Stimulated activated naive CD4-positive, alpha-beta T cell (primary cell): ENCODE results near the gene ST6GALNAC6.

Experiments
- DNase-seq, 6 experiments: peaks; one replicate each; lab custom pipeline; 2025; lab: John Stamatoyannopoulos, UW

The ST6GALNAC6 gene

DNA sequence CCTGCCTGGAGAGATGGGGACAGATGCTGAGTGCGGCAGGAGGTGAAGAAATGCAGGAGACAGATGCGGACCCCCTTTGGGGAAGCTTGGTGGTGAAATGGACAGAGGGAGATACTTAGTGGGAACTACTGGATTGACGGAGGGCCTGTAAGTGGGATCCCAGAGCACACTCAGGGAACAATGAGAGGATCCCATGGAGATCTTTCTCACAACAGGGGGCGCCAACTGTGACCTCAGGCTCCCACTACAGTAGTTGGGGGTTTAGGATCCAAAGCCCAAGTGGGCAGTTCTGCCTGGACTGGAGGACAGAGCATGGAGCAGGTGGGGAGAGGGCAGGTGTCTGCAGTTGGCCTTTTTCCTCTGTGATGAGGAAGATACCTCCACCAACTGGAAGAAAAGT lies 34.8 kb upstream of the ST6GALNAC6 start:
- no peak for DNase-seq

DNA sequence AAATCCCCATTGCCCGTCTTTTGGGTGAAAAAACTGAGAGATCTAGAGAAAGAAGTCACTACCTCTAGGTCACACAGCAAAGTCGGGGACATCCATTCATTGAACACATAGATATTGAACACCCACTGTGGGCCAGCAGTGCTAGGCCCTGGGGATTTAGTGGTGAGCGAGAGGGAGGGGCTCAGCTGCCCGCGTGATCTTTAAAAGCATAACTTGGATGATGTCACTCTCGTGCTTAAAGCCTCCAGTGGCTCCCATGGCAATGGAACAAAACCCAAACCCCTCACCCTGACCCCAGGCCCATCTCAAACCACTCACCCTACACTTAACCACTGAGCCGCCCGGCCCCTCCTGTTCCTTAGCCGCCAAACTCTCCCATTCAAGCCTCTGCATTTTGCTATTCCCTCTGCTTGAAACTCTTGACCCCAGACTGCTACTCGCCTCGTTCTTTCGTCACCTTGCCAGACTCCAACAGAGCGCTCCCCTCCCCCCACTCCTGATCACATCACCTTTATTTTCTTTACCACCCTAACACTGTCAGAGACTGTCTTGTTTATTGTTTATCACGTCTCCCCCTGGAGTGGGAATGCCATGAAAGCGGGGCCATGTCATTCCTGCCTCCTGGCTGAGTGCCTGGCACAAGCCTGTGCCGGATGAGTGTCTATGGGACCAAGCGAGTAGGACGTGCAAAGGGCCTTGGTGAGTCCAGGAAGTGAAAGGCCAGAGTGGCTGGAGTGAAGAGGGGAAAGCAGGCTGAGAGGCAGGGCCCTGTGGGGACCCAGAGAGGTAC lies 31.9 kb upstream of the ST6GALNAC6 start:
- DNase-seq, result no peak

DNA sequence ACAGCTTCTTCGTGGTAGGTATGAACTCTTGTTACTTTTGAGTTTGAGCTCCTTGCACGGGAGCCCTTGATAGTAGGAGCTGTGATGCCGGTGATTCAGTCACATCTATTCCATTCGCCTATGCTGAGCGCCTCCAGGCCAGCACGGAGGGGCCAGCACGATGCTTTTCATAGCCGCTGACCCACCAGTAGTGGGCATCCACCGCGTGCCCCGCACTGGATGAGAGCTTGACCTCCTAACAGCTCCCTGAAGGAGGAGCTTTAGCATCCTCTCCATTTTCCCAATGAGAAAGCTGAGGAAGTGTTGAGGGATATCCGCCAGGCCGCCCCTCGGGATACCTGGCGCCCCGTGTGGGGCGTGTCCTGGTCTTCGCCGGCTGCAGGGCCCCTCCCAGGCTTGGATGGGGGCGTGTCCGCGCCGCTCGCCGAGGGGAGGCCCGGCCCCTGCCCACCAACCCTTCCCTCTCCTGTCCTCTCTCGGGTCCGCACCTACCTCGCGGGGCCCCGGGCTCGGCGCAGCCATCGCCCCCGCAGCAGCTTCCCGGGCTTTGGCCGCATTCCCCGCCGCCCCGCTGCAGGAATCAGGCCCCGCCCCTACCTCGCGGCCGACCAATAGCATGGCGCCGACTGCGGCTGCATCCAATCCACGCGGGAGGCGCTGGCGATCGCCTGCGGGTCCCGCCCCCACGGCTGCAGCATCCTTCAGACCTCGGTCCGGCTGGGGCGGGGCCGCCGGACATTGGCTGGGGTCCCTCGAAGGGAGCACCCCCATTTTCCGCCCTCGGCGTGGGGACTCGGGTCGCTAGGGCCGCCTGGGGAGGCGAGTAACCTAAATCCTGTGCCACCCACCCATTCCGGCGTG lies 31.1 kb upstream of the ST6GALNAC6 start, which contains the start of gene PIP5KL1:
Gene PIP5KL1, minus strand, starts transcription at position 547 of the 861 bp plus-strand sequence. Its CDS starts 25 bp downstream, at position 522.
- peak; percentile 47 to 77 (median 70) for DNase-seq

- DNase-seq, result no peak
These were observed 30.2 kb upstream of the ST6GALNAC6 start for GRCh38 chr9:127929625-127929979.

GRCh38 chr9:127928676-127929624 lies 29.5 kb upstream of the ST6GALNAC6 start:
- DNase-seq, result no peak

DNA sequence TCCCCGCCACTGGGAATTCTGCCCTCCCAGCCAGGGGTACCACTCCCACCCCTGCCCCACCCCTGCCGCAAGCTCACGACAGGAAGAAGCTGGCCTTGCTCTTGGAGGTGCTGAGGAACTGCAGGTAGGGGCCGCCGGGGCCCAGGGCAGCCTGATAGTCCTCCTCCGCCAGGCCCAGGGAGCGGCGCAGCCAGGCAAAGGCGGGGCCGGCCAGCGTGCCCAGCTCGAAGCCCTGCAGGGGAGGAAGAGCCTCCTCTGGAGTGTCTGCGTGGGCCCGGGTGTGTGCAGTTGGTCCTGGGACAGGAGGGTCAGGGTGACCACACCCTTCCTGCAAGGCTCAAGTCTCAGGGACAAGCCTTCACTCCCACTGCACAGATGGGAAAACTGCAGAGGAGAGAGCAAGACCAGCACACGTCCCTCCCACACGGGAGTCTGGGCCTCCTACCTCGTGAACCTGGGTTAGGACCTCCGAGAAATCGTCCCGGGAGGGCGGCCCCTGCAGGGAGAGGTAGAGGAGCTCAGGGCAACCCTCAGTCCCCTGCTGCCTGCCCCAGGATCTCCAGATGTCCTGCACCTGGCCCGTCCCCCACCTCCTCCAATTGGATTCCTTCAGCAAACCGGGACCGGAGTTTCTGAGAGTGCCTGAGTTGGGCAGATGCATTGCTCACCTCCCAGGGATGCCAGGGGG lies 28.7 kb upstream of the ST6GALNAC6 start:
- DNase-seq, result no peak

DNA sequence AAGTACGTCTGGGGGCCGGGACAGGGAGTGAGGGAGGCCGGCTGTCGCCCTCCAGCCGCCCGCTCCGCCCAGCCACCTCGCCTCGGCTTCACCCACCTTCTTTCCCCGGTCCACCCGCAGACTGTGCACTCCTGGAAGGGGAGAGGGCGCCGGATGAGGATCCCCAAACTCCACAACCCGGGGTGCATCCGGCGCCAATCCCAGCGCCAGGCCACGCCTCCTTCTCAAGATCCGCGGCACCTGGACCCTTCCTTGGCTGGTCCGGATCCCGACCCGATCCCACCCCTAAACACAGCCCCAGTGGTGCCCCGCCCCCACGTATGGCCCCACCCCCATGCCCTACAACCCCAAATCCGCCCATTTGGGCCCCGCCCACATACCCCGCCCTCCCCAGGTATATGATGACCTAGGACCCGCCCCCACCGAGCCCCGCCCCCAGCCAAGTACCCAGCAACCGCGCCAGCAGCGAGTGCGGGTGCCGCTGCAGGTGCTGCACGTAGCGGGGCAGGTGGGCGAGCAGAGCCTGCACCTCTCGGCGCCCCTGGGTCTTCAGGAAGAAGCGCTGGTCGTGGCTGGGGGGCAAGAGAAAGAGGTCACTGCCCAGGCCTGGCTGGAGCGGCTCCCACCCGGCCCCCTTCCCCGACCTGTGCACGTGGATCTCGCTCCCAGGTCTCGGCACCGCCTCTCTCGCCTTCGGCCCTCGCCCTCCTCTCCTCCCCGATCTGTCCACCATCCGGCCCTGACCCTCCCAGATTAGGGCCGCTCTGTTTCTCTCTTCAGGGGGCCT lies 28.0 kb upstream of the ST6GALNAC6 start:
- DNase-seq, result peak; percentile 64 to 88 (median 82)

DNA sequence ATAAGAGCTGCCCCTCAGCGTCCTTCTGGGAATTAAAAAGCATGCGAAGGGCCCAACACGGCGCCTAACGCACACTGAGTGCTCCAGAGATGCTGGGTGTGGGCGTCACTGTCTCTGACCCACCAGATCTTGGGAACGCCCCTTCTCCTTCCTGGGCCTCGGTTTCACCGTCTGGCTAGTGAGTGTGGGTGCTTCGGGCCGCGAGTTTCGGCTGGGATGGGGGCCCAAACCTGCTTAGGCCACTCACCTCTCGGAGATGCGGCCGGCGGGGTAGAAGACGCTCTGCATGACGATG lies 27.4 kb upstream of the ST6GALNAC6 start:
- DNase-seq, result no peak

DNA sequence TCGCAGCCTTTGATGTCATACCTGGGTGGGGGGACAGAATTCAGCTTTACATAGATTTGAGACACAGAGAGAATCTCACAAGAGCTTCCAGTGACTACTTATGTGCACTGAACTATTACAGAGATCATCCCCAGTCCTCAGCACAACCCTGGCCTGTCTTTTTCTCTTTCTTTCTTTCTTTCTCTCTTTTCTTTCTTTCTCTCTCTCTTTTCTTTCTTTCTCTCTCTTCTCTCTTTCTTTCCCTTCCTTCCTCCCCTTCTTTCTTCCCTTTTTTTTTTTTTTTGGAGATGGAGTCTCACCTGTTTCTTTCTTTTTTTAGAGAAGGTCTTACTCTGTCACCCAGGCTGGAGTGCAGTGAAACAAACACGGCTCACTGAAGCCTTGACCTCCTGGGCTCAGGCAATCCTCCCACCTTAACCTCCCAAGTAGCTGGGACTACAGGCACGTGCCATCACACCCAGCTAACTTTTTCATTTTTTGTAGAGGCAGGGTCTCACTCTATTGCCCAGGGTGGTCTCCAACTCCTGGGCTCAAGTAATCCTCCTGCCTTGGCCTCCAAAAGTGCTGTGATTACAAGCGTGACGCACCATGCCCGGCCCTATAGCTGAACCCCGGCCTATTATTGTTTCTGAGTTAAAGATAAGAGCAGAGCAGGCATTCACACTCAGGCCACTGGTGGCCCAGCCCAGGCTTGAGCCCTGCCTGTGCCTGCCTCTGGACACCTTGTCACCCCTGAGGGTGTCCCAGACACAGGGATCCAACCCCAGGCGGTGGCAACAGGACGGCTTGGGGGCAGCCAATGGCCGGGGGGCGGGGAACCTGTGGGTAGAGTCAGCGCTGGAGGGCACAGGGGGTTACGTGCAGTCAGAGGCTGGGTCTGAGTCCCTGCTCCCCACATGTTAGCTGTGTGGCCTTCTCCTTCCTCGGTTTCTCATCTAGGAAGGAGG lies 26.8 kb upstream of the ST6GALNAC6 start:
- no peak for DNase-seq

DNA sequence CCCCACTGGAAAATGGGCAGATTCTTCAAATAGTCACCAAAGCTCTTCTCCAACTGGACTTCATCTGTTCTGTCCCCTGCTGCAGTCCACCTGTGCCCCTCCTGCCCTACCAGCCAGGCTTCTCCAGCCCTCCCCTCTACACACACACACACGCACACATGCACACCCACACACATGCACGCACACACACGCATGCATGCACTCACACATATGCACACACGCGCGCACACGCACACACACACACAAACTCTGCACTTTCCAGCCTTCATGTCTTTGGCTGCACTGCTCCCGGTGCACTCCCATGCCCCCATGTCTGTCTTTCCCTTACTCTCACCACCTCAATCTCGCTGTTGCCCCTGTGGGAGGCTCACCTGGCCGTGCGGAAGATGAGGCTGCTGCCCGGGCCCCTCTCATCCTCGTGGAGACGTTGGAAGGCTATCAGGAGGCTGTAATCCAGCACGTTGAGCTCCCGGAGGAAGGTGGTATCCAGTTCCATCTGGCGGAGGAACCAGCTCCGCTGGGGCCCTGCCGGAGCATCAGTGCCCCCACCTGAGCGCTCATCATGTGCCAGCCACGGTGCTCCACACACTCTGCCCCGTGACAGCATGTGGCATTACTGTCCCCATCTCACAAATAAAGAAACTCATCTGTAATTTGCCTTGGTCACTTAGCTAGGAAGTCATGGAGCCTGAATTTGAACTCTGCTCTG lies 25.5 kb upstream of the ST6GALNAC6 start:
- no peak for DNase-seq

DNA sequence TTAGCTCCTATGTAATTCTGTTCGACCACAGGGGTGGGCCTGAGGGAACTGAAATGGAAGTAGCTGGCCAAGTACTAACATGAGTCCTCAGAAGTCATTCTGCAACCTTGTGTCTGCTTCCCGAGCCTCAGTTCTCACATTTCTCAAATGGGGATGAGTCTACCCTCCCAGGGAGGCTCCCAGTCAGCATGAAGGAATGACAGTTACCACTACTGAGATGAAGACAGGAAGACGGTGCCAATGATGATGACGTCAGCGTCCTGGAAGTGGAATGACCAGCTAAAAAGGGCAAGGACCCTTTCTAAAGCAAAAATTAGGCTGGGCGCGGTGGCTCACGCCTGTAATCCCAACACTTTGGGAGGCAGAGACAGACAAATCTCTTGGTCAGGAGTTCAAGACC lies 24.4 kb upstream of the ST6GALNAC6 start:
- DNase-seq, result no peak

GRCh38 chr9:127923046-127923445 lies 23.6 kb upstream of the ST6GALNAC6 start:
- no peak for DNase-seq

DNA sequence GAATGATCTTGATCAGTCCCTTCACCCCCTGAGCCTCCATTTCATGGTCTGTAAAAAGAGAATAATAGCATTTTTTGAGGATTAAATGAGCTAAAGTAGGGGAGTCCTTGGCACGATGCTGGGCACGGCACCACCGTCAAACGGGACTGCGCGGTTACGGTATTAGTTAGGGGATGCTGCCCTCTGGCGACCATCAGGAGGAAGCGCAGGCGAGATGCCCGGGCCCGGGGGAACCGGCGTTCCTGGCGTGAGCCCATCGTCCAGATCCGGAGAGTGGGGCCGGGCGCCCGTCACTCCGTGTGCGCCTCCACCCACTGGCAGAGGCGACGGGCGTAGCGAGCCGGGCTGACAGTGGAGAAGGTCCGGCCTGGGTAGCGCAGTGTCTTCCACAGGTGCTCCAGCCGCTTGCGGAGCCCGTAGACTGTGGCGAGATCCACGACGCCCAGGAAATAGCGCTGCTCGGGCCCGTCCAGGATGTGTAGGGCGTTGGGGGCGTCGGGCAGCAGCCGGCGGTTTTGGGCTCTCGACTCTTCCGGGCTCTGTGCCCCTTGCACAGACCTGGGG lies 22.2 kb upstream of the ST6GALNAC6 start:
- peak; percentile 46 to 84 (median 68) for DNase-seq

- no peak for DNase-seq
These were observed 21.4 kb upstream of the ST6GALNAC6 start for GRCh38 chr9:127920794-127921193.

DNA sequence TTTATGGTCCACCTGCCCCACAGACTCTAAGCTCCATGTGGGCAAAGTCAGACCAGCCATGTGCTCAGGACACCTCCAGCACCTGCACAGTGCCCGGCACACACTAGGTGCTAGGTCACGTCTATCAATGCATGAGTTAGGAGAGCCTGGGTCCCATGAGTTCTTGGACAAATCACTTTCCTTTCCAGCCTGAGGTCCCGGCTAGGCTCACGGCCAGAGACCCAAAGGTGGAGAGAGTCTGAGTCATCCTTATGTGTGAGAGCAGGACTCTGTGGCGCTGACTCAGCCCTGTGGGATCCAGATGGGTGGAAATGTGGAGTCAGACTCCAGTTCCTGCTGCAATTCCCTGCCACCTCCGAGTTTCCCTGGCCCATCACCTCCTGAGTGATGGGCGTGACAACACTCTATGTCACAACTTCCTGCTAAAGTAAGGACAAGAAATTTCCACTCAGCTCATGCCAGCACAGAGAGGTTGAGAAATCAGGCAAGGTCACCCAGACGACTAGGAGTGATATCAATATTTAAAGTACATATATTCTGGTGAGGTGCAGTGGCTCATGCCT lies 19.9 kb upstream of the ST6GALNAC6 start:
- DNase-seq, result no peak

GRCh38 chr9:127918183-127919107 lies 19.0 kb upstream of the ST6GALNAC6 start:
- no peak for DNase-seq

DNA sequence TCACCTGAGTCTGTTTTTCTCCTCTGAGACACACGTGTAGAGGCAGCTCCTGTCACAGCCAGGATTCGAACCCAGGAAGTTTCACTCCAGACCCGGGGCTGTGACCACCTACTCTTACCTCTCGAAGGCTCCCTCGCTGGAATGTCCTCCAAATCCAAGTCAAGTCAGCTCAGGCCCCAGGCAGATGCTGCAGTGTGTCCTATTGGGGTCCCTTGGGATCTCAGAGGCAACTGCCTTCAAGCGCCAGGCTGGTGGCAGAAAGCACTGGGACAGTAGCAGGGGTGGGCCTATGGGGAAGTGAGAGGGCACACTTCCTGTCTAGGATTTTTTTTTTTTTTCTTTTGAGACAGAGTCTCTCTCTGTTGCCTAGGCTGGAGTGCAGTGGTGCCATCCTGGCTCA lies 18.2 kb upstream of the ST6GALNAC6 start:
- DNase-seq, result no peak
